Kidney tubule cell (primary cell): Measurements from ENCODE around the gene NDUFV1.

ENCODE experiments used
- DNase-seq: peaks from one replicate; pipeline ENCODE4 v3.0.0-alpha.2; 2018; ENCODE audit warnings: low spot score

The NDUFV1 gene

DNA sequence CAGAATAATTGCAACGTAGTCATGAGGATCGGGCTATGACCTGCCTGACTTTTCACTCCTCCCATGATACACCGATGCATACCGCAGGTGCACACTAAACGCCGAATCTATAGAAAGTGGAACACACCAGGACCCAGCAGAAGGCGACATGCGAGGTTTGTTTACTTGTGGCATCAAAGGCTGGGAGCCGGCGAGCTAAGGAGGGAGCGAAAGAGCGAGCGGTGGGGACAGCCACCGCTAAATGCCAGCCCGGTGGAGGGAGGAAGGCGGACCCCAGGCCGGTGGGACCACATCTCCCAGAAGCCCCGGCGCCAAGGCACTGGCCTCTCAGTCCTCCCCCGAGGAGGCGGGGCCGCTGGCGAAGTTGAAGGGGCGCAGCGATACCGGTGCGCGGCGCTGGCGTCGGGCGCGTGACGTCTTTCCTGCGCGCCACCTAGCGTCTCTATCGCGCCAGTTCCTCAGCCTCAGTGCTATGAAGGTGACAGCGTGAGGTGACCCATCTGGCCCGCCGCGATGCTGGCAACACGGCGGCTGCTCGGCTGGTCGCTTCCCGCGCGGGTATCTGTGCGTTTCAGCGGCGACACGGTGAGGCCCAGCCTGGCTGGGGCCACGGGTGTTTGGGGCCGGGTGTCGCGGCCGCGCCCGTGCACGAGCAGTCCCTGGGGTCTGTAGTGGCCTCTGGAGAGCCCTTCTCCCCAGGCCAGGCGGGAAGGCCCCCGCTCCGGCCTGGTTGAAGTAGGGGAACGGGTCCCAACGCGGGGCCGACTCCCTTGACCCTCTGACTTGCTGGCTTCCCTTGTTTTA lies at the start of gene NDUFV1:
Gene NDUFV1, plus strand, starts transcription at position 445 of the 804 bp plus-strand sequence. Its CDS starts 69 bp downstream, at position 514.
- peak; percentile 93 for DNase-seq

DNA sequence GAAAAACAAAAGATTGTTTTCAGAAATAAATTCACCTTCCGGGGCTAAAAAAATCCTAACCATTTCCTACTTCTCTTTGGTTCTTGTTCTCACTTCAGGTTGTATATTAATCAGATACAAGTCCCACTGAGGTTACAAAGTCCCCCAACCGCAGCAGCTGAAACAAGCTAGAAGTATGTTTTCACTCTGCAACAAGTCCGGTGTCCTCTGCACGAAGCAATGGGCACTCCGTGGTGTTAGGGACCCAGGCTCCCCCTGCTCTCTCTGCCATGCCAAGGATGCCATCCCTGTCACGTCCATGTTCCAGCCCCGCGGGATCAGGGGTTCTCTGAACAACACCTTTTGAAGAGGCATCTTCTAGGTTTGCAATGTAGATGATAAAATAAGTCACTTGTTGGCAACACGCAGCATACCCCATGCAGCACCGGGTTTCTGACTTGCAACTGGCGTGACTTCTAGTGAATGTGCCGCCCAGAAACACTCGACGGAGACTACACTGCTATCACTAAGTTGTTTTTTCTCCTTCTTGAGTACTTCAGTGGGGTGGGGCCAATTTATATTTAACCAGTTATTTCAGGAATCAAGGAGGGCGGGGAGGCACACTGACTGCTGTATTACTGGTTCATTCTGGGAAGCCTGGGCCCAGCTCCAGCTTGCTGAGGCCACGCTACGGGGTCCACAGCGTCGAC lies 48.5 kb upstream of the NDUFV1 start:
- DNase-seq: peak; percentile 78

DNA sequence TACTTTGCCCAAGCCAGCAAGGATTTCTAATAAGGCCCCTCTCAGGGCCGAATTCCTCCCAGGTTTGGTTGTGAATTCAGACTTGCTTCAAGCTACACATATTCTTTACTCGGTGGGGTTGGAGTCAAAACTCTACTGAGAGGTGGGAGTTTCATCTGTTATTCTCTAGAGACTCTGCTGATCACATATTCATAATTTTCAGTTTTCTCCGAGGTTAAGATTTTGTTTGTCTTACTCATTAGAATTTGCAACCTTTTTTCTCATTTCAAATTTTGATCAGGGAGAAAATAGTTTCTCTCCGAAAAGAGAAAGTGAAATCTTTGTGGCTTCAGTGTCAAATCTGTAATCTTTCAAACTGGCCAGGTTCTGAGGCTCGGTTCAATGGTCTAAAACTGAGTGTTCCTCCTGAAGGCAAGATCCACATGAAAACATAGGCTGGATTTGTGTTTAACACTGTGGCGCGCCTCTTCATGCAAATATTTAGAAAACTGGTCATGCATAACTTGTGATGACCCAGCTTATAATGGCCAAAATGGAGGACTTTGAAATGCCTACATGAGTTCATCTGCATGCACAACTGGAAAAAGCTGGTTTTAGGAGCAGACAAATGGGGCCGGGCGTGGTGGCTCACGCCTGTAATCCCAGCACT lies 44.6 kb upstream of the NDUFV1 start:
- peak; percentile 95 for DNase-seq

DNA sequence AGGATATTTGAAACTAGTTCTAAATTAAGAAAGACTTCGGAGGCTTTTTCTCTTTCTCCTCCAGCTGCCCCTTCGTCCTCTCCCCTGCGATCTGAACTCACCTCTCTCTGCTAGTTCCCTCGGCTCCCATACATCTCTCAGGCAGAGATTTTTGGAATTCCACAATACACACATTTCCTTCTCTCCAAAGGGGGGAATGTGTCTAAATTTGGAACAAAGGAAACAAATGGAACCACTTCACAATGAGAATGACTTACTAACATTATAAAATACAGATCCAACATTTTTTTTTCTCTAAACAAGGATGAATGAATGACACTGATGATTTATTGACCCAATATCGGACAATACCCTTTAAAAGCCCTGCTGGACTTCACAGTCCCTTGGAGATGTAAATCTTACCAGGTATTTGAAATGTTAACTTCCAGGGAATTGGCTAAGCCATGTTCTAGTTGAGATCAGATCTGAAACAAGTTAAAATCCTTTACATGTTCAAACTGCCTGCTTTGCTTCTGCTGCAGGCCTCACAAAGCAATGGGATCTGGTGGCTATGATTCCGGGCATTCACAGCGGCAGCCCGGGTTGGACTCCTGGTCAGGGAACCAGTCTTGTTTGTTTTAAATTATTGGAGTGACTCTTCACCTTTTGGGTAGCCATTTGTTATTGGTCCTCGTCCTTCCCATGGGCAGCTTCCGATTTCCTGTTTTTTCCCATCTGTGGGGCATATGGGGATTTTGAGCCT lies 43.6 kb upstream of the NDUFV1 start:
- DNase-seq: peak; percentile 55

DNA sequence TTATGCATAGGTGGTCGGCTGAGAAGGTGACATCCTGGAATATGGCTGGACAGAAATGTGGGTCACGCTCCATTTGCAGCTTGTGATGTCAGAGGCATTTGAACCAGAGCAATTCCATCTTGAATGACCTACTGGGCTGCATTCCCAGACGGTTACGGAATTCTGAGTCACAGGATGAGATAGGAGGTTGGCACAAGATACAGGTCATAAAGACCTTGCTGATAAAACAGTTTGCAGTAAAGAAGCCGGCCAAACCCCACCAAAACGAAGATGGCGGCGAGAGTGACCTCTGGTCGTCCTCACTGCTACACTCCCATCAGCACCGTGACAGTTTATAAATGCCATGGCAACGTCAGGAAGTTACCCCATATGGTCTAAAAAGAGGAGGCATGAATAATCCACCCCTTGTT lies 43.0 kb upstream of the NDUFV1 start:
- DNase-seq: peak; percentile 99

DNA sequence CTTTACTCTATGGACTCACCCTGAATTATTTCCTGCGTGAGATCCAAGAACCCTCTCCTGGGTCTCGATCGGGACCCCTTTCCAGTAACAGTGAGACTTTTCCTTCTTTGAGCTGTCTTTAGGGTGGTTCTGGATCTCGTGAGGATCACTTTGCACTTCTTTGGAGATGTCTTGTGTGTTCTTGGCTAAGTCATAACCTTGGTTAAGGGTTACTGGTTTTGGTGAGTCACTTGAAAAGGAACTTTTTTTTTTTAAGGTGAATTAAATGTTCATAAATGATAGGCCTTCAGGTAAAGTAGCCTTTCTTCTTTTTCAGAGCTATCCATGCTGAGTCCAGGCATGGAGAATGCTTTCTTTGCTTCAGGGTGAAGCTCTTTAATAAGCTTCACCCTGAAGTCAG lies 42.5 kb upstream of the NDUFV1 start:
- peak; percentile 81 for DNase-seq

DNA sequence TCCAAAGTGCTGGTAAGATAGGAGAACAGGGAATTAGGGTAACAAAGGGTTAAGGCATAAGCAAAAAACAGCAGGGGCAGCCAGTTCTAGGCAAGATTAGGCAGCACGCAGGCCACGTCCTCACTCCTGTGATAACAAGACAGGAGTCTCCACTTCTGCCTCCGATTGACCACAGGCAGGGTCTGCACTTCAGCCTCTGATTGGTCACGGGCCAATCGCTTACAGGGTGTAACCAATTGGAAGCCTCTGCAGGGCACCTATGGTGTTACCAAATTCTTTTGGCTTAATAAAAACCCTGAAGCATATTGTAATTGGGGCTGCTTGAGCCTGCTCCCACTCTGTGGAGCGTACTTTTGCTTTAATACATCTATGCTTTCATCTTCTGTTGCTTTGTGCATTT lies 35.3 kb upstream of the NDUFV1 start:
- DNase-seq: no peak

DNA sequence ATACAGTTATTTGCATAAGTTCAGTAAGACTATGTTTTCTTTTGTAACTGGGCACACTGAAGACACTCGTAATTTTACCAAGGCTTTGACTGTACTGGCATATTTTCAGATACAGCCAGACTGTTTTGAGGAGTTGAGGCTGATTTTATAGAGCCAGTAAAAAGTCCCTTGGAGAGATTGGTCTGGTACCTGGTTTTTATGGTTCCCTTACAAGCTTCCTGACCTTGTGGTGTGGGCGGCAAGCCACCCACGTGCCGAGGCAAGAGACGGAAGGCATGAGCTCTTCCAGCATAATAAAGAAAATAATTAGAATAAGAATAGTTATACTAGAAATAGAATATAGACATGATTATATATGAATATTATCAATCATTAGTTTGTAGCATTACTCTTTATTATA lies 34.4 kb upstream of the NDUFV1 start:
- no peak for DNase-seq

DNA sequence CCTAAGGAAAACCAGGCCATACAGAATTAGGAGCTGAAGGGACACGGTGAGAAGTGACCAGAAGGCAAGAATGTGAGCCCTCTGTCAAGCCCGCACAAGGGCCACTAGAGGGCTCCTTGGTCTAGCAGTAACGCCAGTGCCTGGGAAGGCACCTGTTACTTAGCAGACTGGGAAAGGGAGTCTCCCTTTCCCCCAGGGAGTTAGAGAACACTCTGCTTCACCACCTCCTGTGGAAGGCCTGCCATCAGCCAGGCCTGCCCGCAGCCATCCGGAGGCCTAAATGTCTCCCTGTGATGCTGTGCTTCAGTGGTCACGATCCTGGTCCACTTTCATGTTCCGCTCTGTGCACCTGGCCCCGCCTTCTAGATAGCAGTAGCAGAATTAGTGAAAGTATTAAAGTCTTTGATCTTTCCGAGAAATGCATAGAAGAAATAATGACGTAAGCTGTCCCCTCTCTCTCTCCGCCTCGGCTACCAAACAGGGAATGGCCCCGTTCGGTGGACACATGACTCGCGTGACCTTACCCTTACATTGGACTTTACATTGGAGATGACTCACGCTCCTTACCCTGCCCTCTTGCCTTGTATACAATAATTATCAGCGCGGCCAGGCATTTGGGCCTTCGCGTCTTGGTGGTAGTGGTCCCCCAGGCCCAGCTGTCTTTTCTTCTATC lies 33.9 kb upstream of the NDUFV1 start:
- peak; percentile 83 for DNase-seq

DNA sequence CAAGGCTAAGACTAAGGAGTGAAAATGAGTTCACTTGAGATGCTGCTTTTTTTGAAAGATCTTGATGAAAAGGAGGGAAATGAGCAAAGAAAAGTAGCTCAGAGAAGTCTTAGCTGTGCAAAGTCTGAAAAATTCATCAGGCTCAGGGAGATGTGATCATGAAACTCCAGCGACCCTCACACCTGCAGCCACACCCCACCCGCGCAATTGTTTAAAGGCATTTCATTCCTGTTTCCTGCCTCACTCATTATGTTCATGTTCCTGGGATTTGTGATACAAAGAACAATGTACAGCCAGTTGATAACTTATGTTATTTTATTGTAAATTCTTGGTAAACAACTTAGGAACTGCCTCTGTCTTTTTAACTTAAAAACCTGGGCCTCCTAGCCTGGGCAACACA lies 31.8 kb upstream of the NDUFV1 start:
- DNase-seq: no peak

DNA sequence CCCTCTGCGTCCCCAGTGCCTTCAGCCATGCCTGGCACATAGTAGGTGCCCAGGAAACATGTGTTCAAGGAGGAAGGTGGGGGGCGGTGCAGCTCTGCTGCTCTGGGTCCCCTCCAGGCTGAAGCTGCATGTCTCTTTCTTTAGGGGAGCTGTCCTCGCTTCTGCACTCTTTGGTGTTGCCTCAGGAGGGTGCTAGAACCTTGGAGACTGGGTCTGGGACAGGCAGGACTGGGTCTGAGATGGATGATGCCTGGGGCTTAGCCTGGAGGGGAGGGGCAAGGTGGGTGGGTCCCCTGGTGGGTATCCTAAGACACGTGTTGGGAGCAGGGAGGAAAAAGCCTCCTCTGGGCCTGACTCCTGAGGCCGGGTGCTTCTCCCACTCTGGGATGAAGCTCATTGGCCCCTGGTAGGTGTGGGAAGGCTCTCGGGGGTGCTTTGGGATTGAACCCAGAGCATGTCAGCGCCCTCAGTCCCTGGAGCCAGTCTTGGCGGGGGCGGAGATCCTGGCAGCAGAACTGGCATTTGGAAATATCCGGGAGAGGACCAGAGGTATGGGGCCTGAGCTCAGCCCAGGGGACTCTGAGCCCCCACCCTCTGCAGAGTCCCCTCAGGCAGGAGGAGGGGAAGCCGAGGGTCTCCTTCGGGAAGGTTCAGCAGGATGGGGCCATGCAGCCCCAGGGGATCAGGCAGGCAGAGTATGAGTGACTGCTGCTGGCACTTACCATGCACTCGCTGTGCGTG lies 29.8 kb upstream of the NDUFV1 start:
- DNase-seq: no peak

DNA sequence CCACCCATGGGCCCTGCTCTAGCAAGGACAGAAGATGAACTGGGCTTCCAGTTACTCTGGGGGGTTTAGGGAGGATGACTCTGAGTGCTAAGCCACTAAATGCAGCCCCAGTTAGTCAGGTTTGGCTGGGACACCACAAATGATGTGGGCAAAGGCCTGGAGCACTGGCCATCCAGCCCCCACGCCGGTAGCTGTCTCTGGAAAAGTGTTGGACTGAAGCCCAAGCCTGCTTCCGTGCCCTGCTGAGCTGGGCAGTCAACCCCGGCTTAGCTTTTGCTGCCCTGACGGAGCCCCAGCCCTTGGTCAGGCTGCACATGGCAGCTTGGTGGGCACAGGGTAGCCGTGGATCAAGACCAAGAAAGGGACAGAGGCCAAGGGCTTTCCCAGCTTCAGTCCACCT lies 28.8 kb upstream of the NDUFV1 start:
- no peak for DNase-seq

DNA sequence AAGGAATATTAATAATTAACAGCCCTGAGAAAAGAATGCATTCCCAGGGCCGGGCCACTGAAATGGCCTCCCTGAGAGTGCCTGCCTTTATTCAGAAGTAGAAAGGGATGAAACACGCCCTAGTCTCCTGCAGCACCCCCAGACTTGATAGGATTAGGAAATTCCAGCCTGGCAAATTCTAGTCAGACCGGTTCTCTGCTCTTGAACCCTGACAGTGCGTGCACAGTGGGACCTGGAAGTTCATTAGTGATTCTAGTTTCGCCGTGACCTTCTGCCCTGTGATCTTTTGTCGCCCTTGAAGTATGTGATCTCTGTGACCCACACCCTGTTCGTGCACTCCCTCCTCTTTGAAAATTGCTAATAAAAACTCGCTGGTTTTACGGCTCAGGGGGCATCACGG lies 25.3 kb upstream of the NDUFV1 start:
- peak; percentile 85 for DNase-seq

DNA sequence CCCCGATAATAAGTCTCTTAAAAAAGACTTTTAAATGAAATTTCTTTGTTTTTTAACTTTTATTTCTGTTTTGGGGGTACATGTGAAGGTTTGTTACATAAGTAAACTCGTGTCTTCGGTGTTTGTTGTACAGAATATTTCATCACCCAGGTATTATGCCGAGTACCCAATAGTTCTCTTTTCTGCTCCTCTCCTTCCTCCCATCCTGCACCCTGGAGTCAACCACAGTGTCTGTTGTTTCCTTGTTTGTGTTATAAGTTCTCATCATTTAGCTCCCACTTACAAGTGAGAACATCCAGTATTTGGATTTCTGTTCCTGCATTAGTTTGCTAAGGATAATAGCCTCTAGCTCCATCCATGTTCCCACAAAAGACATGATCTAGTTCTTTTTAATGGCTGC lies 24.7 kb upstream of the NDUFV1 start:
- DNase-seq: no peak

DNA sequence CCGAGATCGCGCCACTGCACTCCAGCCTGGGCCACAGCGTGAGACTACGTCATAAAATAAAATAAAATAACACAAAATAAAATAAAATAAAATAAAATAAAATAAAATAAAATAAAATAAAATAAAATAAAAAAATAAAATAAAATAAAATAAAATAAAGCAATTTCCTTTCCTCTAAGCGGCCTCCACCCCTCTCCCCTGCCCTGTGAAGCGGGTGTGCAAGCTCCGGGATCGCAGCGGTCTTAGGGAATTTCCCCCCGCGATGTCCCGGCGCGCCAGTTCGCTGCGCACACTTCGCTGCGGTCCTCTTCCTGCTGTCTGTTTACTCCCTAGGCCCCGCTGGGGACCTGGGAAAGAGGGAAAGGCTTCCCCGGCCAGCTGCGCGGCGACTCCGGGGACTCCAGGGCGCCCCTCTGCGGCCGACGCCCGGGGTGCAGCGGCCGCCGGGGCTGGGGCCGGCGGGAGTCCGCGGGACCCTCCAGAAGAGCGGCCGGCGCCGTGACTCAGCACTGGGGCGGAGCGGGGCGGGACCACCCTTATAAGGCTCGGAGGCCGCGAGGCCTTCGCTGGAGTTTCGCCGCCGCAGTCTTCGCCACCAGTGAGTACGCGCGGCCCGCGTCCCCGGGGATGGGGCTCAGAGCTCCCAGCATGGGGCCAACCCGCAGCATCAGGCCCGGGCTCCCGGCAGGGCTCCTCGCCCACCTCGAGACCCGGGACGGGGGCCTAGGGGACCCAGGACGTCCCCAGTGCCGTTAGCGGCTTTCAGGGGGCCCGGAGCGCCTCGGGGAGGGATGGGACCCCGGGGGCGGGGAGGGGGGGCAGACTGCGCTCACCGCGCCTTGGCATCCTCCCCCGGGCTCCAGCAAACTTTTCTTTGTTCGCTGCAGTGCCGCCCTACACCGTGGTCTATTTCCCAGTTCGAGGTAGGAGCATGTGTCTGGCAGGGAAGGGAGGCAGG lies 23.2 kb upstream of the NDUFV1 start, which contains the start of gene GSTP1:
Gene GSTP1, plus strand, starts transcription at position 566 of the 958 bp plus-strand sequence. Its CDS starts 32 bp downstream, at position 598.
- DNase-seq: peak; percentile 96

DNA sequence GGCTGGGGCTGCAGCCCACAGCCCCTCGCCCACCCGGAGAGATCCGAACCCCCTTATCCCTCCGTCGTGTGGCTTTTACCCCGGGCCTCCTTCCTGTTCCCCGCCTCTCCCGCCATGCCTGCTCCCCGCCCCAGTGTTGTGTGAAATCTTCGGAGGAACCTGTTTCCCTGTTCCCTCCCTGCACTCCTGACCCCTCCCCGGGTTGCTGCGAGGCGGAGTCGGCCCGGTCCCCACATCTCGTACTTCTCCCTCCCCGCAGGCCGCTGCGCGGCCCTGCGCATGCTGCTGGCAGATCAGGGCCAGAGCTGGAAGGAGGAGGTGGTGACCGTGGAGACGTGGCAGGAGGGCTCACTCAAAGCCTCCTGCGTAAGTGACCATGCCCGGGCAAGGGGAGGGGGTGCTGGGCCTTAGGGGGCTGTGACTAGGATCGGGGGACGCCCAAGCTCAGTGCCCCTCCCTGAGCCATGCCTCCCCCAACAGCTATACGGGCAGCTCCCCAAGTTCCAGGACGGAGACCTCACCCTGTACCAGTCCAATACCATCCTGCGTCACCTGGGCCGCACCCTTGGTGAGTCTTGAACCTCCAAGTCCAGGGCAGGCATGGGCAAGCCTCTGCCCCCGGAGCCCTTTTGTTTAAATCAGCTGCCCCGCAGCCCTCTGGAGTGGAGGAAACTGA lies 22.4 kb upstream of the NDUFV1 start:
- peak; percentile 44 for DNase-seq

DNA sequence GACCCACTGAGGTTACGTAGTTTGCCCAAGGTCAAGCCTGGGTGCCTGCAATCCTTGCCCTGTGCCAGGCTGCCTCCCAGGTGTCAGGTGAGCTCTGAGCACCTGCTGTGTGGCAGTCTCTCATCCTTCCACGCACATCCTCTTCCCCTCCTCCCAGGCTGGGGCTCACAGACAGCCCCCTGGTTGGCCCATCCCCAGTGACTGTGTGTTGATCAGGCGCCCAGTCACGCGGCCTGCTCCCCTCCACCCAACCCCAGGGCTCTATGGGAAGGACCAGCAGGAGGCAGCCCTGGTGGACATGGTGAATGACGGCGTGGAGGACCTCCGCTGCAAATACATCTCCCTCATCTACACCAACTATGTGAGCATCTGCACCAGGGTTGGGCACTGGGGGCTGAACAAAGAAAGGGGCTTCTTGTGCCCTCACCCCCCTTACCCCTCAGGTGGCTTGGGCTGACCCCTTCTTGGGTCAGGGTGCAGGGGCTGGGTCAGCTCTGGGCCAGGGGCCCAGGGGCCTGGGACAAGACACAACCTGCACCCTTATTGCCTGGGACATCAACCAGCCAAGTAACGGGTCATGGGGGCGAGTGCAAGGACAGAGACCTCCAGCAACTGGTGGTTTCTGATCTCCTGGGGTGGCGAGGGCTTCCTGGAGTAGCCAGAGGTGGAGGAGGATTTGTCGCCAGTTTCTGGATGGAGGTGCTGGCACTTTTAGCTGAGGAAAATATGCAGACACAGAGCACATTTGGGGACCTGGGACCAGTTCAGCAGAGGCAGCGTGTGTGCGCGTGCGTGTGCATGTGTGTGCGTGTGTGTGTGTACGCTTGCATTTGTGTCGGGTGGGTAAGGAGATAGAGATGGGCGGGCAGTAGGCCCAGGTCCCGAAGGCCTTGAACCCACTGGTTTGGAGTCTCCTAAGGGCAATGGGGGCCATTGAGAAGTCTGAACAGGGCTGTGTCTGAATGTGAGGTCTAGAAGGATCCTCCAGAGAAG lies 21.6 kb upstream of the NDUFV1 start:
- peak; percentile 34 for DNase-seq

DNA sequence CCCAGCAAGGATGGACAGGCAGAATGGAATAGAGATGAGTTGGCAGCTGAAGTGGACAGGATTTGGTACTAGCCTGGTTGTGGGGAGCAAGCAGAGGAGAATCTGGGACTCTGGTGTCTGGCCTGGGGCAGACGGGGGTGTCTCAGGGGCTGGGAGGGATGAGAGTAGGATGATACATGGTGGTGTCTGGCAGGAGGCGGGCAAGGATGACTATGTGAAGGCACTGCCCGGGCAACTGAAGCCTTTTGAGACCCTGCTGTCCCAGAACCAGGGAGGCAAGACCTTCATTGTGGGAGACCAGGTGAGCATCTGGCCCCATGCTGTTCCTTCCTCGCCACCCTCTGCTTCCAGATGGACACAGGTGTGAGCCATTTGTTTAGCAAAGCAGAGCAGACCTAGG lies 20.8 kb upstream of the NDUFV1 start:
- no peak for DNase-seq
